GM12878 (cell line): ENCODE results near the gene SACS. TPM values are rescaled to one million over a fixed set of nuclear protein-coding genes. Genes with fewer than 3 reads are reported as not detected.

Experiments
- CHD2 ChIP-seq: IDR thresholded peaks from 2 replicates; pipeline ENCODE4 v1.6.1; 2011; ENCODE audit warnings: low read depth, low read length, improper control_type of control experiment, borderline replicate concordance
- CTCF ChIP-seq, 3 experiments: IDR thresholded peaks in 2 of 3; conservative IDR thresholded peaks in 1 of 3; 2 replicates each; pipeline ENCODE4 v1.5.1; 2011; ENCODE audit warnings: low read depth in 3 of 3, low read length in 3 of 3, mild to moderate bottlenecking in 3 of 3, control low read depth in 2 of 3, moderate library complexity in 2 of 3, inconsistent platforms in 1 of 3, mixed read lengths in 1 of 3; ENCODE audit not compliant: control insufficient read depth in 2 of 3, insufficient read depth in 1 of 3; ENCODE audit errors: extremely low read depth in 1 of 3
- JUNB ChIP-seq: IDR thresholded peaks from 2 replicates; pipeline ENCODE4 v1.6.1; 2016; ENCODE audit warnings: antibody characterized with exemption, mild to moderate bottlenecking
- MEF2B ChIP-seq: fragments of 450-650 bp; IDR thresholded peaks from 2 replicates; pipeline ENCODE4 v1.6.1; 2018; ENCODE audit warnings: mild to moderate bottlenecking, moderate library complexity; ENCODE audit not compliant: partially characterized antibody, poor library complexity, severe bottlenecking
- NR2F1 ChIP-seq: fragments of 450-650 bp; conservative IDR thresholded peaks from 2 replicates; pipeline ENCODE4 v1.6.1; 2017; ENCODE audit warnings: mild to moderate bottlenecking
- NRF1 ChIP-seq: conservative IDR thresholded peaks from 2 replicates; pipeline ENCODE4 v1.6.1; 2011; ENCODE audit warnings: mild to moderate bottlenecking, low read depth, low read length, improper control_type of control experiment
- POLR2AphosphoS2 ChIP-seq: IDR thresholded peaks from 2 replicates; pipeline ENCODE4 v1.6.1; 2011; ENCODE audit warnings: low read depth, mild to moderate bottlenecking, low read length, improper control_type of control experiment, moderate library complexity
- POU2F2 ChIP-seq: IDR thresholded peaks from 3 replicates; pipeline ENCODE4 v1.6.1; 2011; ENCODE audit warnings: low read depth, mild to moderate bottlenecking, low read length, borderline replicate concordance
- PRDM15 ChIP-seq: fragments of 450-650 bp; formaldehyde crosslinking; IDR thresholded peaks from 2 replicates; pipeline ENCODE4 v1.4.0; 2020; ENCODE audit warnings: mild to moderate bottlenecking, moderate library complexity
- RBBP5 ChIP-seq: fragments of 200-600 bp; sonication (generic); conservative IDR thresholded peaks from 2 replicates; pipeline ENCODE4 v1.6.1; 2016
- RFX5 ChIP-seq: IDR thresholded peaks from 2 replicates; pipeline ENCODE4 v1.6.1; 2011; ENCODE audit warnings: low read depth, low read length, improper control_type of control experiment
- SIN3A ChIP-seq: IDR thresholded peaks from 2 replicates; pipeline ENCODE4 v1.6.1; 2012; ENCODE audit warnings: low read depth, low read length, improper control_type of control experiment
- SMAD5 ChIP-seq: IDR thresholded peaks from 2 replicates; pipeline ENCODE4 v1.6.1; 2016; ENCODE audit warnings: antibody characterized with exemption, low read depth
- SPI1 ChIP-seq: IDR thresholded peaks from 2 replicates; pipeline ENCODE4 v1.6.1; 2011; ENCODE audit warnings: low read depth, mild to moderate bottlenecking, low read length, moderate library complexity, borderline replicate concordance; ENCODE audit not compliant: insufficient read depth
- TBL1XR1 ChIP-seq: IDR thresholded peaks from 2 replicates; pipeline ENCODE4 v1.6.1; 2012; ENCODE audit warnings: low read depth, low read length, improper control_type of control experiment
- TCF7 ChIP-seq: IDR thresholded peaks from 2 replicates; pipeline ENCODE4 v1.6.1; 2014; ENCODE audit warnings: antibody characterized with exemption, borderline replicate concordance
- ZBED1 ChIP-seq: IDR thresholded peaks from 2 replicates; pipeline ENCODE4 v1.6.1; 2016; ENCODE audit warnings: borderline replicate concordance
- ZSCAN29 ChIP-seq: fragments of 450-650 bp; IDR thresholded peaks from 2 replicates; pipeline ENCODE4 v1.6.1; 2017; ENCODE audit warnings: mild to moderate bottlenecking, moderate library complexity
- polyA plus RNA-seq, 11 experiments: library from polyadenylated mRNA; depleted of rRNA in 4 of 11; unstranded in 6 of 11; stranded (reverse) in 5 of 11; fragments of >200 nt; fragmentation: Nextera tagmentation in 4 of 11; fragmentation: Illumina TruSeq in 1 of 11; extraction: Ambion mirVana in 4 of 11; extraction: Trizol in 1 of 11; gene quantifications; 1 replicate in 1 of 11; 2 replicates in 10 of 11; pipeline versions ENCODE4 v1.2.1 to v1.2.3, GENCODE V29; 2011 to 2016; ENCODE audit warnings: inconsistent platforms in 2 of 11, missing spikeins in 2 of 11, low read depth in 1 of 11
- total RNA-seq, 4 experiments: library from RNA; depleted of rRNA in 3 of 4; stranded (reverse); fragments of >200 nt in 3 of 4; fragmentation: Illumina TruSeq in 1 of 4; extraction: Trizol in 1 of 4; gene quantifications; 2 replicates each; pipeline versions ENCODE4 v1.2.1 to v1.2.3, GENCODE V29; 2013 to 2021
- TF ChIP-seq, protein P1 (sequence below): fragments of 450-650 bp; IDR thresholded peaks from 2 replicates; pipeline ENCODE4 v1.6.1; 2018; ENCODE audit warnings: borderline replicate concordance, mild to moderate bottlenecking; ENCODE audit not compliant: partially characterized antibody
- TF ChIP-seq, protein P2 (sequence below): IDR thresholded peaks from 2 replicates; pipeline ENCODE4 v1.6.1; 2011; ENCODE audit warnings: mild to moderate bottlenecking, low read depth, low read length, moderate library complexity; ENCODE audit not compliant: insufficient replicate concordance

The SACS gene
- total and polyA plus RNA-seq, 10 of the 15 experiments (the other 5 are each of a cell fraction or from before 2014, with no cell fraction given), result 9.9 to 74.9 (median 22.1) TPM

- TF ChIP-seq PRDM15 (CRISPR knock-in tag) (no peak), RFX5 (no peak), ZBED1 (no peak), SIN3A (peak; percentile 30; the same call in 1 of the 2 replicates), JUNB (no peak), CTCF (IDR thresholded peaks at IDR 0.05 in 2 of 3, conservative IDR thresholded peaks at IDR 0.05 in 1 of 3; ENCODE audit: control insufficient read depth in 2 of 3, extremely low read depth in 1 of 3, insufficient read depth in 1 of 3, low read depth in 3 of 3, low read length in 3 of 3) (peak in 1 of 3 experiments; percentile 10; a peak in 1 of 6 replicates), SPI1 (no peak), NR2F1 (peak; percentile 53; the same call in 1 of the 2 replicates), TBL1XR1 (no peak), NRF1 (no peak; the same call in 1 of the 2 replicates), TCF7 (no peak), MEF2B (no peak), RBBP5 (no peak), SMAD5 (no peak; the same call in 1 of the 2 replicates), POU2F2 (no peak), POLR2AphosphoS2 (no peak), CHD2 (no peak), ZSCAN29 (no peak)
- TF ChIP-seq, protein P1, sequence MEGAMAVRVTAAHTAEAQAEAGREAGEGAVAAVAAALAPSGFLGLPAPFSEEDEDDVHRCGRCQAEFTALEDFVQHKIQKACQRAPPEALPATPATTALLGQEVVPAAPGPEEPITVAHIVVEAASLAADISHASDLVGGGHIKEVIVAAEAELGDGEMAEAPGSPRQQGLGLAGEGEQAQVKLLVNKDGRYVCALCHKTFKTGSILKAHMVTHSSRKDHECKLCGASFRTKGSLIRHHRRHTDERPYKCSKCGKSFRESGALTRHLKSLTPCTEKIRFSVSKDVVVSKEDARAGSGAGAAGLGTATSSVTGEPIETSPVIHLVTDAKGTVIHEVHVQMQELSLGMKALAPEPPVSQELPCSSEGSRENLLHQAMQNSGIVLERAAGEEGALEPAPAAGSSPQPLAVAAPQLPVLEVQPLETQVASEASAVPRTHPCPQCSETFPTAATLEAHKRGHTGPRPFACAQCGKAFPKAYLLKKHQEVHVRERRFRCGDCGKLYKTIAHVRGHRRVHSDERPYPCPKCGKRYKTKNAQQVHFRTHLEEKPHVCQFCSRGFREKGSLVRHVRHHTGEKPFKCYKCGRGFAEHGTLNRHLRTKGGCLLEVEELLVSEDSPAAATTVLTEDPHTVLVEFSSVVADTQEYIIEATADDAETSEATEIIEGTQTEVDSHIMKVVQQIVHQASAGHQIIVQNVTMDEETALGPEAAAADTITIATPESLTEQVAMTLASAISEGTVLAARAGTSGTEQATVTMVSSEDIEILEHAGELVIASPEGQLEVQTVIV, result no peak
- TF ChIP-seq, protein P2, sequence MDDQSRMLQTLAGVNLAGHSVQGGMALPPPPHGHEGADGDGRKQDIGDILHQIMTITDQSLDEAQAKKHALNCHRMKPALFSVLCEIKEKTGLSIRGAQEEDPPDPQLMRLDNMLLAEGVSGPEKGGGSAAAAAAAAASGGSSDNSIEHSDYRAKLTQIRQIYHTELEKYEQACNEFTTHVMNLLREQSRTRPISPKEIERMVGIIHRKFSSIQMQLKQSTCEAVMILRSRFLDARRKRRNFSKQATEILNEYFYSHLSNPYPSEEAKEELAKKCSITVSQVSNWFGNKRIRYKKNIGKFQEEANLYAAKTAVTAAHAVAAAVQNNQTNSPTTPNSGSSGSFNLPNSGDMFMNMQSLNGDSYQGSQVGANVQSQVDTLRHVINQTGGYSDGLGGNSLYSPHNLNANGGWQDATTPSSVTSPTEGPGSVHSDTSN, result no peak
These were observed 58.2 kb downstream of the SACS start (continued) for GRCh38 chr13:23375001-23375971.
